Breast epithelium (tissue), 3 donors: ENCODE measurements around the gene PPM1A.

Experiments
- POLR2AphosphoS5 ChIP-seq, 3 donors: sonication (generic); formaldehyde crosslinking; IDR thresholded peaks; one replicate each; pipeline ENCODE4 v1.6.1; 2017; ENCODE audit warnings: antibody characterized with exemption in 3 of 3
- TF ChIP-seq, protein P1 (sequence below), 3 donors: fragments of 450-650 bp; IDR thresholded peaks; one replicate each; pipeline ENCODE4 v1.5.1; 2016 to 2017; ENCODE audit warnings: antibody characterized with exemption in 3 of 3, mild to moderate bottlenecking in 3 of 3, moderate library complexity in 3 of 3

DNA sequence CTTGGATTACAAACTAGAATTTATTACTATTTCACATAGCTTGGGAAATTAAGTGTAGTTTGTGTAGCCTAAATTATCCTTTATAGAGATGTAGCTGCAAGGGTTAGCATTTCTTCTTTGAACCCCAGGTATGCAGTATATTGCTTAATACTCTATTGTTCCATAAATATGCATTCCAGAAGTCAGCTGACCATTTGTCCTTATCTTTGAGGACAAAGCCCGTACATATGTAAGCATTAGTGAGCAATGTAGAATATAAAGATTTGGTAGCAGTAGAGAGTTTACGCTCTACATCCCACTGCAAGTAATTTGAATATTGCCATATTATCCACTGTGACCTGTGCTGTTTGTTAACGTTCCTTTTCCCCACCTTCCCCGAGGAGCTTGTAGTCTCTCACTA lies 26.9 kb downstream of the PPM1A start:
- TF ChIP-seq, protein P1, sequence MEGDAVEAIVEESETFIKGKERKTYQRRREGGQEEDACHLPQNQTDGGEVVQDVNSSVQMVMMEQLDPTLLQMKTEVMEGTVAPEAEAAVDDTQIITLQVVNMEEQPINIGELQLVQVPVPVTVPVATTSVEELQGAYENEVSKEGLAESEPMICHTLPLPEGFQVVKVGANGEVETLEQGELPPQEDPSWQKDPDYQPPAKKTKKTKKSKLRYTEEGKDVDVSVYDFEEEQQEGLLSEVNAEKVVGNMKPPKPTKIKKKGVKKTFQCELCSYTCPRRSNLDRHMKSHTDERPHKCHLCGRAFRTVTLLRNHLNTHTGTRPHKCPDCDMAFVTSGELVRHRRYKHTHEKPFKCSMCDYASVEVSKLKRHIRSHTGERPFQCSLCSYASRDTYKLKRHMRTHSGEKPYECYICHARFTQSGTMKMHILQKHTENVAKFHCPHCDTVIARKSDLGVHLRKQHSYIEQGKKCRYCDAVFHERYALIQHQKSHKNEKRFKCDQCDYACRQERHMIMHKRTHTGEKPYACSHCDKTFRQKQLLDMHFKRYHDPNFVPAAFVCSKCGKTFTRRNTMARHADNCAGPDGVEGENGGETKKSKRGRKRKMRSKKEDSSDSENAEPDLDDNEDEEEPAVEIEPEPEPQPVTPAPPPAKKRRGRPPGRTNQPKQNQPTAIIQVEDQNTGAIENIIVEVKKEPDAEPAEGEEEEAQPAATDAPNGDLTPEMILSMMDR (IDR thresholded peaks at IDR 0.05): no peak
- no peak for TF ChIP-seq POLR2AphosphoS5 (IDR thresholded peaks at IDR 0.05)
